ENCODE results near the gene LHFPL6.
"Not testable (repeated sequence)": the region's sequence is repeated elsewhere in the genome, so short reads cannot be mapped to it uniquely, and the experiment has no call there.

LHFPL6 gene

GRCh38 chr13:39341251-39341650 lies 261.7 kb downstream of the LHFPL6 start:
- DNase-seq (ENCODE audit: low read depth): no peak

- not testable (repeated sequence) for DNase-seq (ENCODE audit: low read depth)
Measured at GRCh38 chr13:39338114-39338513, 264.9 kb downstream of the LHFPL6 start.

GRCh38 chr13:39336937-39337336 lies 266.1 kb downstream of the LHFPL6 start:
- DNase-seq (ENCODE audit: low read depth): no peak

GRCh38 chr13:39336207-39336606 lies 266.8 kb downstream of the LHFPL6 start:
- no peak for DNase-seq (ENCODE audit: low read depth)

GRCh38 chr13:39335721-39336120 lies 267.3 kb downstream of the LHFPL6 start:
- DNase-seq (ENCODE audit: low read depth): no peak

GRCh38 chr13:39330504-39330903 lies 272.5 kb downstream of the LHFPL6 start:
- DNase-seq (ENCODE audit: low read depth): no peak

- no peak for DNase-seq (ENCODE audit: low read depth)
Measured at GRCh38 chr13:39329182-39329639, 273.8 kb downstream of the LHFPL6 start.

GRCh38 chr13:39327172-39327479 lies 275.9 kb downstream of the LHFPL6 start:
- DNase-seq (ENCODE audit: low read depth): no peak

GRCh38 chr13:39326469-39327171 lies 276.4 kb downstream of the LHFPL6 start:
- no peak for DNase-seq (ENCODE audit: low read depth)

- no peak for DNase-seq (ENCODE audit: low read depth)
Measured at GRCh38 chr13:39324806-39325311, 278.1 kb downstream of the LHFPL6 start.

- DNase-seq (ENCODE audit: low read depth): no peak
Measured at GRCh38 chr13:39322836-39323585, 280.0 kb downstream of the LHFPL6 start.

- DNase-seq (ENCODE audit: low read depth): no peak
Measured at GRCh38 chr13:39321574-39321973, 281.4 kb downstream of the LHFPL6 start.

- DNase-seq (ENCODE audit: low read depth): no peak
Measured at GRCh38 chr13:39318161-39318560, 284.8 kb downstream of the LHFPL6 start.

GRCh38 chr13:39317291-39317690 lies 285.7 kb downstream of the LHFPL6 start:
- DNase-seq (ENCODE audit: low read depth): no peak

GRCh38 chr13:39315796-39316195 lies 287.2 kb downstream of the LHFPL6 start:
- DNase-seq (ENCODE audit: low read depth): no peak

GRCh38 chr13:39313721-39314120 lies 289.3 kb downstream of the LHFPL6 start:
- no peak for DNase-seq (ENCODE audit: low read depth)

- DNase-seq (ENCODE audit: low read depth): no peak
Measured at GRCh38 chr13:39312596-39312995, 290.4 kb downstream of the LHFPL6 start.

GRCh38 chr13:39311619-39312018 lies 291.4 kb downstream of the LHFPL6 start:
- peak; percentile 12 for DNase-seq (ENCODE audit: low read depth)

GRCh38 chr13:39310961-39311360 lies 292.0 kb downstream of the LHFPL6 start:
- no peak for DNase-seq (ENCODE audit: low read depth)

- DNase-seq (ENCODE audit: low read depth): no peak
Measured at GRCh38 chr13:39306639-39307589, 296.1 kb downstream of the LHFPL6 start.

- DNase-seq (ENCODE audit: low read depth): no peak
Measured at GRCh38 chr13:39302820-39303219, 300.2 kb downstream of the LHFPL6 start.

GRCh38 chr13:39298951-39299350 lies 304.0 kb downstream of the LHFPL6 start:
- no peak for DNase-seq (ENCODE audit: low read depth)

Data from HS-27A (cell line).